ENCODE results near the gene ROBO2.

DNA sequence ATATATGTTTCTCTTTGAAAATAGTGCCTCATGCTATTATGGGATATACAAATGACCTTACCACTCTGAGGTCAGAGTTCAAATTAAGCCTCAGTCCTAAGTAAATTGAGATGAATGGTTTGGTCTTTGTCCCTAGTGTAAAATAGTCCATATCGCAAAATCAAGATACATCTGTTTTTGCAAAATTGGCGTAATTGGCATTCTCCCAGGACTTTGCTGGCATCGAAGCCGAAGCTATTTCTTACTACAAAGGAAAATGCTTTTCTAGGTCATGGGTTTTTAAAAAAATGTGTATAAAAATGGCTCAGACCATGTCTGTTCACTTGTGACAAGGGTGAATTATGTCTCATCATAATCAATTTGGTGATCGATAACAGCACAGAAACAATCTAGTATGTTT lies 25.9 kb downstream of the ROBO2 start:
- TF ChIP-seq MAX (IDR thresholded peaks at IDR 0.05) = no peak
- no peak for TF ChIP-seq ZNF274 (IDR thresholded peaks at IDR 0.05; ENCODE audit: low read depth, low read length)
- TF ChIP-seq, protein P1, sequence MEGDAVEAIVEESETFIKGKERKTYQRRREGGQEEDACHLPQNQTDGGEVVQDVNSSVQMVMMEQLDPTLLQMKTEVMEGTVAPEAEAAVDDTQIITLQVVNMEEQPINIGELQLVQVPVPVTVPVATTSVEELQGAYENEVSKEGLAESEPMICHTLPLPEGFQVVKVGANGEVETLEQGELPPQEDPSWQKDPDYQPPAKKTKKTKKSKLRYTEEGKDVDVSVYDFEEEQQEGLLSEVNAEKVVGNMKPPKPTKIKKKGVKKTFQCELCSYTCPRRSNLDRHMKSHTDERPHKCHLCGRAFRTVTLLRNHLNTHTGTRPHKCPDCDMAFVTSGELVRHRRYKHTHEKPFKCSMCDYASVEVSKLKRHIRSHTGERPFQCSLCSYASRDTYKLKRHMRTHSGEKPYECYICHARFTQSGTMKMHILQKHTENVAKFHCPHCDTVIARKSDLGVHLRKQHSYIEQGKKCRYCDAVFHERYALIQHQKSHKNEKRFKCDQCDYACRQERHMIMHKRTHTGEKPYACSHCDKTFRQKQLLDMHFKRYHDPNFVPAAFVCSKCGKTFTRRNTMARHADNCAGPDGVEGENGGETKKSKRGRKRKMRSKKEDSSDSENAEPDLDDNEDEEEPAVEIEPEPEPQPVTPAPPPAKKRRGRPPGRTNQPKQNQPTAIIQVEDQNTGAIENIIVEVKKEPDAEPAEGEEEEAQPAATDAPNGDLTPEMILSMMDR (IDR thresholded peaks at IDR 0.05 in 2 of 3, conservative IDR thresholded peaks at IDR 0.05 in 1 of 3; ENCODE audit: borderline replicate concordance in 1 of 3, insufficient read depth in 1 of 3, low read depth in 2 of 3, low read length in 2 of 3) = no peak
- TF ChIP-seq POLR2AphosphoS5 (IDR thresholded peaks at IDR 0.05; ENCODE audit: low read depth, low read length) = no peak
- TF ChIP-seq, protein P2, sequence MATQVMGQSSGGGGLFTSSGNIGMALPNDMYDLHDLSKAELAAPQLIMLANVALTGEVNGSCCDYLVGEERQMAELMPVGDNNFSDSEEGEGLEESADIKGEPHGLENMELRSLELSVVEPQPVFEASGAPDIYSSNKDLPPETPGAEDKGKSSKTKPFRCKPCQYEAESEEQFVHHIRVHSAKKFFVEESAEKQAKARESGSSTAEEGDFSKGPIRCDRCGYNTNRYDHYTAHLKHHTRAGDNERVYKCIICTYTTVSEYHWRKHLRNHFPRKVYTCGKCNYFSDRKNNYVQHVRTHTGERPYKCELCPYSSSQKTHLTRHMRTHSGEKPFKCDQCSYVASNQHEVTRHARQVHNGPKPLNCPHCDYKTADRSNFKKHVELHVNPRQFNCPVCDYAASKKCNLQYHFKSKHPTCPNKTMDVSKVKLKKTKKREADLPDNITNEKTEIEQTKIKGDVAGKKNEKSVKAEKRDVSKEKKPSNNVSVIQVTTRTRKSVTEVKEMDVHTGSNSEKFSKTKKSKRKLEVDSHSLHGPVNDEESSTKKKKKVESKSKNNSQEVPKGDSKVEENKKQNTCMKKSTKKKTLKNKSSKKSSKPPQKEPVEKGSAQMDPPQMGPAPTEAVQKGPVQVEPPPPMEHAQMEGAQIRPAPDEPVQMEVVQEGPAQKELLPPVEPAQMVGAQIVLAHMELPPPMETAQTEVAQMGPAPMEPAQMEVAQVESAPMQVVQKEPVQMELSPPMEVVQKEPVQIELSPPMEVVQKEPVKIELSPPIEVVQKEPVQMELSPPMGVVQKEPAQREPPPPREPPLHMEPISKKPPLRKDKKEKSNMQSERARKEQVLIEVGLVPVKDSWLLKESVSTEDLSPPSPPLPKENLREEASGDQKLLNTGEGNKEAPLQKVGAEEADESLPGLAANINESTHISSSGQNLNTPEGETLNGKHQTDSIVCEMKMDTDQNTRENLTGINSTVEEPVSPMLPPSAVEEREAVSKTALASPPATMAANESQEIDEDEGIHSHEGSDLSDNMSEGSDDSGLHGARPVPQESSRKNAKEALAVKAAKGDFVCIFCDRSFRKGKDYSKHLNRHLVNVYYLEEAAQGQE (IDR thresholded peaks at IDR 0.05; ENCODE audit: low read depth) = no peak

Data from HCT116 (cell line).